ENCODE data around the gene HSPA12A.

Gene HSPA12A

GRCh38 chr10:116771101-116771958, 29.0 kb upstream of the HSPA12A start:
- DNase-seq, result no peak

GRCh38 chr10:116770281-116770680, 27.9 kb upstream of the HSPA12A start:
- DNase-seq, result no peak

- DNase-seq, result no peak
Measured at GRCh38 chr10:116769791-116770190, 27.4 kb upstream of the HSPA12A start.

GRCh38 chr10:116769368-116769767, 27.0 kb upstream of the HSPA12A start:
- no peak for DNase-seq

- no peak for DNase-seq
Measured at GRCh38 chr10:116768786-116769185, 26.4 kb upstream of the HSPA12A start.

- DNase-seq, result no peak
Measured at GRCh38 chr10:116766837-116767634, 24.7 kb upstream of the HSPA12A start.

GRCh38 chr10:116766241-116766827, 24.0 kb upstream of the HSPA12A start:
- no peak for DNase-seq

- DNase-seq, result peak; percentile 0
Measured at GRCh38 chr10:116765648-116766081, 23.3 kb upstream of the HSPA12A start.

- no peak for DNase-seq
Measured at GRCh38 chr10:116764979-116765378, 22.6 kb upstream of the HSPA12A start.

- DNase-seq, result no peak
Measured at GRCh38 chr10:116763440-116763839, 21.1 kb upstream of the HSPA12A start.

GRCh38 chr10:116761883-116762282, 19.5 kb upstream of the HSPA12A start:
- DNase-seq, result no peak

GRCh38 chr10:116760919-116761318, 18.6 kb upstream of the HSPA12A start:
- no peak for DNase-seq

GRCh38 chr10:116757246-116757645, 14.9 kb upstream of the HSPA12A start:
- no peak for DNase-seq

- DNase-seq, result no peak
Measured at GRCh38 chr10:116756277-116756676, 13.9 kb upstream of the HSPA12A start.

- DNase-seq, result peak; percentile 84
Measured at GRCh38 chr10:116753759-116754158, 11.4 kb upstream of the HSPA12A start.

GRCh38 chr10:116752969-116753665, 10.8 kb upstream of the HSPA12A start:
- DNase-seq, result no peak

- DNase-seq, result no peak
Measured at GRCh38 chr10:116752563-116752962, 10.2 kb upstream of the HSPA12A start.

GRCh38 chr10:116748471-116748870, 6.1 kb upstream of the HSPA12A start:
- DNase-seq, result no peak

- no peak for DNase-seq
Measured at GRCh38 chr10:116748041-116748440, 5.7 kb upstream of the HSPA12A start.

GRCh38 chr10:116747325-116747724, 5.0 kb upstream of the HSPA12A start:
- DNase-seq, result no peak

GRCh38 chr10:116744885-116745284, 2.5 kb upstream of the HSPA12A start:
- DNase-seq, result no peak

- DNase-seq, result no peak
Measured at GRCh38 chr10:116744163-116744753, 1.9 kb upstream of the HSPA12A start.

Data from NCI-H1105 treated with DMSO at 0.1 percent for 48 hours (cell line).